Kidney (tissue), 19 donors: ENCODE measurements around the gene GOLGA8R. TPM values are rescaled to one million over a fixed set of nuclear protein-coding genes. Genes with fewer than 3 reads are reported as not detected.
"Not testable (repeated sequence)": the region's sequence is repeated elsewhere in the genome, so short reads cannot be mapped to it uniquely, and the experiment has no call there.

Source experiments
- DNase-seq, 5 donors: peaks; one replicate each; pipeline ENCODE4 v3.0.0-alpha.2; 2013 to 2020
- FAIRE-seq: peaks from 2 replicates; lab custom pipeline; 2012; peaks lifted over from hg19 to GRCh38; lab: Jason Lieb, UNC
- H3K27ac ChIP-seq, 2 donors: one replicate each; pipeline ENCODE4 v1.7.0; 2013; ENCODE audit warnings: low read depth in 2 of 2, low read length in 2 of 2, inconsistent platforms in 1 of 2
- H3K27me3 ChIP-seq: one replicate; pipeline ENCODE4 v1.7.1; 2013; ENCODE audit warnings: low read length, inconsistent platforms; ENCODE audit not compliant: control insufficient read depth, insufficient read depth
- H3K36me3 ChIP-seq, 3 donors: one replicate each; pipeline versions ENCODE4 v1.7.0 to v1.7.1; 2013; ENCODE audit warnings: low read length in 3 of 3, control low read depth in 1 of 3, inconsistent platforms in 1 of 3; ENCODE audit not compliant: insufficient read depth in 3 of 3, control insufficient read depth in 2 of 3
- H3K4me1 ChIP-seq, 3 donors: one replicate each; pipeline versions ENCODE4 v1.7.0 to v1.7.1; 2013; ENCODE audit warnings: low read length in 3 of 3, inconsistent platforms in 1 of 3, low read depth in 1 of 3; ENCODE audit not compliant: control insufficient read depth in 2 of 3, insufficient read depth in 2 of 3
- H3K4me3 ChIP-seq, 3 donors: one replicate each; pipeline versions ENCODE4 v1.7.0 to v1.8.1; 2013; ENCODE audit warnings: low read length in 3 of 3, control low read depth in 1 of 3, inconsistent platforms in 1 of 3
- H3K9ac ChIP-seq, 3 donors: one replicate each; pipeline versions ENCODE4 v1.7.0 to v1.7.1; 2013; ENCODE audit warnings: low read length in 3 of 3, control low read depth in 1 of 3, inconsistent platforms in 1 of 3
- H3K9me3 ChIP-seq, 3 donors: one replicate each; pipeline versions ENCODE4 v1.7.0 to v1.7.1; 2013; ENCODE audit warnings: low read length in 3 of 3, control low read depth in 1 of 3, inconsistent platforms in 1 of 3; ENCODE audit not compliant: control insufficient read depth in 2 of 3, insufficient read depth in 1 of 3
- intact Hi-C: fragments of 100-400 bp; cut with DNase I; formaldehyde crosslinking; loops from one replicate; pipeline ENCODE4 v1.11.1; 2022
- long read RNA-seq, 10 donors: library from polyadenylated mRNA in 1 of 10; unstranded in 1 of 10; transcript quantifications; one replicate each; pipeline ENCODE4 v2.0.0 and lab custom pipeline, GENCODE V29; 2021 to 2026
- polyA plus RNA-seq: library from polyadenylated mRNA; stranded (reverse); fragments of 350-450 nt; fragmentation: Illumina TruSeq; extraction: RNeasy Lipid Tissue Mini Kit (QIAGEN cat#74804); gene quantifications from one replicate; pipeline ENCODE4 v1.2.3, GENCODE V29; 2014; ENCODE audit warnings: low read depth, low replicate concordance; ENCODE audit not compliant: insufficient read depth
- total RNA-seq: library from RNA; stranded (reverse); fragmentation: NEBNext Ultra II Directional; extraction: Animal tissue kit (Norgen Biotek cat#: 25700); gene quantifications from one replicate; pipeline ENCODE4 v1.2.1, GENCODE V29; 2021
- donor health status: control.
- donor health status: control.
- donor health status: DM: yes; HTN: yes; CAD: no.
- donor health status: Normal renal cell carcinoma (clear cell type).

Gene GOLGA8R
- 6.3 TPM for total RNA-seq
- 0.41 TPM for polyA plus RNA-seq
- long read RNA-seq, donor 1, result 0 reads
- long read RNA-seq, donor 2, result 0 reads
- long read RNA-seq, donor 3, partial matches to known transcripts, result 0 of 1 reads
- long read RNA-seq, donor 3, other reads (novel, unspliced or antisense), result 0 of 1 reads
- long read RNA-seq, donor 4, result 0 reads
- long read RNA-seq, donor 5, result 0 reads
- long read RNA-seq, donor 6, result 0 reads
- long read RNA-seq, donor 7, result 0 reads
- long read RNA-seq, donor 8, result 0 reads
- long read RNA-seq, donor 9, result 0 reads
- long read RNA-seq, donor 10, result 0 reads

GRCh38 chr15:30414160-30414559 is at the start of gene GOLGA8R:
GOLGA8R (minus strand) TSS chr15:30414260; CDS start chr15:30414162, 98 bp downstream.
- H3K9me3 ChIP-seq, DNase-seq, intact Hi-C loops, H3K36me3 ChIP-seq, H3K9ac ChIP-seq, H3K27me3 ChIP-seq, H3K4me1 ChIP-seq, H3K27ac ChIP-seq, H3K4me3 ChIP-seq, FAIRE-seq: not testable (repeated sequence)

- H3K36me3 ChIP-seq, intact Hi-C loops, H3K27me3 ChIP-seq, FAIRE-seq, H3K27ac ChIP-seq, DNase-seq, H3K9ac ChIP-seq, H3K4me3 ChIP-seq, H3K4me1 ChIP-seq, H3K9me3 ChIP-seq: not testable (repeated sequence)
Observed at GRCh38 chr15:30463849-30464248, 49.8 kb upstream of the GOLGA8R start.

GRCh38 chr15:30462176-30462575 is 48.1 kb upstream of the GOLGA8R start:
- H3K9me3 ChIP-seq, H3K27me3 ChIP-seq, H3K4me1 ChIP-seq, FAIRE-seq, H3K27ac ChIP-seq, intact Hi-C loops, H3K36me3 ChIP-seq, DNase-seq, H3K4me3 ChIP-seq, H3K9ac ChIP-seq: not testable (repeated sequence)

GRCh38 chr15:30452702-30453101 is 38.6 kb upstream of the GOLGA8R start:
- intact Hi-C loops, H3K9ac ChIP-seq, H3K27ac ChIP-seq, DNase-seq, H3K9me3 ChIP-seq, H3K36me3 ChIP-seq, H3K4me1 ChIP-seq, H3K4me3 ChIP-seq, FAIRE-seq, H3K27me3 ChIP-seq: not testable (repeated sequence)

GRCh38 chr15:30438348-30438747 is 24.3 kb upstream of the GOLGA8R start:
- FAIRE-seq, H3K4me1 ChIP-seq, H3K27ac ChIP-seq, H3K27me3 ChIP-seq, H3K36me3 ChIP-seq, DNase-seq, H3K4me3 ChIP-seq, H3K9me3 ChIP-seq, intact Hi-C loops, H3K9ac ChIP-seq: not testable (repeated sequence)

DNA sequence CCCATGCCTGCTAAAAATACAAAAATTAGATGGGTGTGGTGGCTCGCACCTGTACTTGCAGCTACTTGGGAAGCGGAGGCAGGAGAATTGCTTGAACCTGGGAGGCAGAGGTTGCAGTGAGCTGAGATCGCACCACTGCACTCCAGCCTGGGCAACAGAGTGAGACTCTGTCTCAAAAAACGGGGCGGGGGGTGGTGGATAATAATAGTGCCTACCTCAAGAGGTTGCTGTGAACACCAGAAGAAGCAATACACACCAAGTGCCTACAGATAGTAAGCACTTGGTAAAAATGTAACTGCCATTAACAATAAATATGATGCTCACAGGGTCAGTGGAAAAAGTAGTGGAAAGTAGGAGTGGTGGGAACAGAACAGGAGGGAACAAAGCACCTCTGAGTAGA is 21.8 kb upstream of the GOLGA8R start:
- H3K27ac ChIP-seq, H3K4me3 ChIP-seq, H3K9me3 ChIP-seq, intact Hi-C loops, H3K36me3 ChIP-seq, H3K9ac ChIP-seq, FAIRE-seq, H3K4me1 ChIP-seq, H3K27me3 ChIP-seq: not testable (repeated sequence)
- peak in 1 of 5 donors; percentile 3 for DNase-seq

GRCh38 chr15:30420723-30421122 is 6.7 kb upstream of the GOLGA8R start:
- H3K4me1 ChIP-seq, intact Hi-C loops, H3K27me3 ChIP-seq, H3K9me3 ChIP-seq, H3K9ac ChIP-seq, H3K27ac ChIP-seq, FAIRE-seq, H3K4me3 ChIP-seq, H3K36me3 ChIP-seq: not testable (repeated sequence)
- DNase-seq, result peak in 1 of 5 donors; percentile 4

GRCh38 chr15:30407636-30408035 is 6.4 kb downstream of the GOLGA8R start:
- FAIRE-seq, H3K27ac ChIP-seq, intact Hi-C loops, H3K36me3 ChIP-seq, H3K4me3 ChIP-seq, H3K4me1 ChIP-seq, H3K27me3 ChIP-seq, H3K9me3 ChIP-seq, H3K9ac ChIP-seq: not testable (repeated sequence)
- DNase-seq, result peak in 1 of 5 donors; percentile 2
